ENCODE measurements around the gene HDHD3. TPM values are rescaled to one million over a fixed set of nuclear protein-coding genes. Genes with fewer than 3 reads are reported as not detected.
"Not testable (repeated sequence)": the region's sequence is repeated elsewhere in the genome, so short reads cannot be mapped to it uniquely, and the experiment has no call there.

The HDHD3 gene
- polyA plus RNA-seq, 1 of the 3 experiments (the other 2 are of a cell fraction) = 17.1 TPM

- 77% methylated on average over 5 of the region's 5 CpGs for WGBS (ENCODE audit: low lambda C conversion rate)
- Histone ChIP-seq H3K36me3 (replicated peaks in 1 of 2; ENCODE audit: control insufficient read depth in 1 of 2, insufficient read depth in 2 of 2, low read length in 1 of 2) (peaks cover 0 to 7% of the 10 kb centered on the region in 2 experiments), H3K27ac (ENCODE audit: low read depth in 2 of 2, low read length in 1 of 2) (no peak overlapping the region), H3K9ac (no peak overlapping the region), H3K9me3 (no peaks in the 10 kb centered on the region), H3K27me3 (ENCODE audit: insufficient read depth) (no peaks in the 10 kb centered on the region), H2AFZ (ENCODE audit: low read depth) (no peak overlapping the region), H3K4me1 (ENCODE audit: control insufficient read depth in 1 of 2, insufficient read depth in 2 of 2, low read depth in 1 of 2, low read length in 1 of 2) (no peaks in the 10 kb centered on the region; a peak in 1 of 4 replicates), H3K79me2 (ENCODE audit: insufficient read depth) (no peaks in the 10 kb centered on the region), H3F3A (replicated peaks; ENCODE audit: insufficient read depth) (no peaks in the 10 kb centered on the region), H3K9me2 (no peaks in the 10 kb centered on the region), H4K20me1 (ENCODE audit: insufficient read depth) (no peaks in the 10 kb centered on the region), H3K4me2 (no peak overlapping the region), H3K4me3 (ENCODE audit: low read depth in 2 of 2, low read length in 1 of 2) (no peak overlapping the region)
- no peak for DNase-seq
- TF ChIP-seq YY1 (IDR thresholded peaks at IDR 0.05; ENCODE audit: low read depth) = no peak
- no peak for TF ChIP-seq JUND (IDR thresholded peaks at IDR 0.05)
- no peak for TF ChIP-seq FOXM1 (IDR thresholded peaks at IDR 0.05; ENCODE audit: low read depth)
- no peak for TF ChIP-seq PBX3 (IDR thresholded peaks at IDR 0.05)
- TF ChIP-seq RAD21 (IDR thresholded peaks at IDR 0.05; ENCODE audit: low read length) = no peak
- TF ChIP-seq FOXJ3 (CRISPR knock-in tag; IDR thresholded peaks at IDR 0.05) = no peak
- no peak for TF ChIP-seq USF2 (IDR thresholded peaks at IDR 0.05; ENCODE audit: borderline replicate concordance, low read depth, low read length)
- no peak for TF ChIP-seq ZBTB33 (IDR thresholded peaks at IDR 0.05; ENCODE audit: borderline replicate concordance, low read depth)
- no peak for TF ChIP-seq RXRA (IDR thresholded peaks at IDR 0.05; ENCODE audit: borderline replicate concordance, low read depth)
- no peak for TF ChIP-seq MAX (IDR thresholded peaks at IDR 0.05; ENCODE audit: low read depth)
- TF ChIP-seq RCOR1 (IDR thresholded peaks at IDR 0.05; ENCODE audit: low read length) = no peak
- ChIA-PET POLR2A (no interaction called here), CTCF (interaction anchor here (1.7 kb wide), 1 partner anchor 93 kb away, joined by 4 read pairs; the partner anchor contains the start of genes CDC26 and PRPF4)
Observed at GRCh38 chr9:113368348-113368981, 8.3 kb downstream of the HDHD3 start.

- H3K27ac ChIP-seq (ENCODE audit: low read depth in 2 of 2, low read length in 1 of 2); H3F3A ChIP-seq (replicated peaks; ENCODE audit: insufficient read depth); H4K20me1 ChIP-seq (ENCODE audit: insufficient read depth); H3K79me2 ChIP-seq (ENCODE audit: insufficient read depth); H3K9me3 ChIP-seq; H3K36me3 ChIP-seq (replicated peaks in 1 of 2; ENCODE audit: control insufficient read depth in 1 of 2, insufficient read depth in 2 of 2, low read length in 1 of 2); H3K9me2 ChIP-seq; POLR2A ChIA-PET; H3K9ac ChIP-seq; H3K27me3 ChIP-seq (ENCODE audit: insufficient read depth); CTCF ChIA-PET; H3K4me2 ChIP-seq; H2AFZ ChIP-seq (ENCODE audit: low read depth); H3K4me3 ChIP-seq (ENCODE audit: low read depth in 2 of 2, low read length in 1 of 2); DNase-seq; H3K4me1 ChIP-seq (ENCODE audit: control insufficient read depth in 1 of 2, insufficient read depth in 2 of 2, low read depth in 1 of 2, low read length in 1 of 2): not testable (repeated sequence)
- WGBS (ENCODE audit: low lambda C conversion rate) = 88% methylated on average over 3 of the region's 3 CpGs
Observed at GRCh38 chr9:113365652-113366051, 11.1 kb downstream of the HDHD3 start.

Data from SK-N-SH (cell line).